GM12878 (cell line): Measurements from ENCODE around the gene SMARCD3. TPM values are rescaled to one million over a fixed set of nuclear protein-coding genes. Genes with fewer than 3 reads are reported as not detected.

Experiments
- ATAC-seq: fragments of 200-7000 bp; cut with Tn5 transposase; 3 replicates; pipeline ENCODE4 v1.9.1; 2020; ENCODE audit warnings: mild to moderate bottlenecking, moderate library complexity
- BruUV-seq: library from RNA; stranded (reverse); fragments of 400-500 nt; replicated peaks from 2 replicates; lab custom pipeline; 2021; lab: Mats Ljungman, UMichigan
- CTCF ChIA-PET: fragments of 300-600 bp; sonication (Branson Sonifier 250); formaldehyde crosslinking; extraction: SDS; loops from one replicate; lab custom pipeline; 2021; ENCODE audit warnings: inconsistent platforms; lab: Yijun Ruan, JAX
- POLR2A ChIA-PET: fragments of 350-600 bp; formaldehyde crosslinking; extraction: SDS; loops from one replicate; lab custom pipeline; 2021; ENCODE audit warnings: inconsistent platforms; lab: Charles Lee
- RAD21 ChIA-PET: fragments of 300-600 bp; sonication (Branson Sonifier 250); formaldehyde crosslinking; loops from one replicate; lab custom pipeline; 2023; ENCODE audit warnings: antibody characterized with exemption; ENCODE audit not compliant: unreplicated experiment; lab: Charles Lee
- SMC1A ChIA-PET: fragments of 300-600 bp; sonication (Branson Sonifier 250); formaldehyde crosslinking; loops from one replicate; lab custom pipeline; 2023; ENCODE audit not compliant: unreplicated experiment, uncharacterized antibody; lab: Charles Lee
- DNase-seq: peaks from one replicate; pipeline ENCODE4 v3.0.0-alpha.2; 2011; ENCODE audit warnings: low read depth, low spot score
- FAIRE-seq: peaks from 3 replicates; lab custom pipeline; 2011; peaks lifted over from hg19 to GRCh38; lab: Jason Lieb, UNC
- H2AFZ ChIP-seq: 2 replicates; pipeline ENCODE4 v1.6.0; 2011; ENCODE audit warnings: low read depth, low read length, control low read depth; ENCODE audit not compliant: control insufficient read depth
- H3K27ac ChIP-seq: 2 replicates; pipeline ENCODE4 v1.5.1; 2011; ENCODE audit warnings: control low read depth; ENCODE audit not compliant: control insufficient read depth, insufficient read depth
- H3K27me3 ChIP-seq, 2 experiments: replicated peaks in 1 of 2; 2 replicates each; pipeline versions ENCODE4 v1.6.0 to v1.6.1; 2011; ENCODE audit warnings: low read length in 1 of 2; ENCODE audit not compliant: control insufficient read depth in 2 of 2, insufficient read depth in 2 of 2
- H3K36me3 ChIP-seq, 2 experiments: 2 replicates each; pipeline ENCODE4 v1.5.1; 2011; ENCODE audit warnings: low read length in 1 of 2; ENCODE audit not compliant: control insufficient read depth in 2 of 2, insufficient read depth in 2 of 2
- H3K4me1 ChIP-seq: 2 replicates; pipeline ENCODE4 v1.6.1; 2011; ENCODE audit warnings: mild to moderate bottlenecking, low read length, moderate library complexity, mixed read lengths; ENCODE audit not compliant: control insufficient read depth, insufficient read depth
- H3K4me2 ChIP-seq: 2 replicates; pipeline ENCODE4 v1.6.0; 2011; ENCODE audit warnings: control low read depth; ENCODE audit not compliant: control insufficient read depth, insufficient read depth
- H3K4me3 ChIP-seq: fragments of 200-600 bp; sonication (generic); 2 replicates; pipeline ENCODE4 v1.5.1; 2016
- H3K79me2 ChIP-seq: 2 replicates; pipeline ENCODE4 v1.6.0; 2011; ENCODE audit warnings: low read length; ENCODE audit not compliant: control insufficient read depth, insufficient read depth
- H3K9ac ChIP-seq: 2 replicates; pipeline ENCODE4 v1.8.0; 2011; ENCODE audit warnings: low read length, control low read depth, mixed read lengths; ENCODE audit not compliant: control insufficient read depth, insufficient read depth
- H3K9me3 ChIP-seq: replicated peaks from 3 replicates; pipeline ENCODE4 v1.5.1; 2011; ENCODE audit warnings: mild to moderate bottlenecking, low read length; ENCODE audit not compliant: control insufficient read depth, insufficient read depth
- H4K20me1 ChIP-seq: 2 replicates; pipeline ENCODE4 v1.6.0; 2011; ENCODE audit not compliant: control insufficient read depth, insufficient read depth
- BCL3 ChIP-seq: IDR thresholded peaks from 2 replicates; pipeline ENCODE4 v1.6.1; 2011; ENCODE audit warnings: borderline replicate concordance, low read depth, mild to moderate bottlenecking, moderate library complexity, low read length; ENCODE audit not compliant: insufficient read depth, poor library complexity, severe bottlenecking
- DPF2 ChIP-seq: fragments of 450-650 bp; IDR thresholded peaks from 2 replicates; pipeline ENCODE4 v1.6.1; 2017; ENCODE audit warnings: mild to moderate bottlenecking
- NBN ChIP-seq: fragments of 450-650 bp; IDR thresholded peaks from 2 replicates; pipeline ENCODE4 v1.6.1; 2016
- POLR2A ChIP-seq: IDR thresholded peaks from 2 replicates; pipeline ENCODE4 v1.6.1; 2011; ENCODE audit warnings: low read depth, mild to moderate bottlenecking, low read length
- POU2F2 ChIP-seq: IDR thresholded peaks from 3 replicates; pipeline ENCODE4 v1.6.1; 2011; ENCODE audit warnings: low read depth, mild to moderate bottlenecking, low read length, borderline replicate concordance
- SMARCA5 ChIP-seq: fragments of 450-650 bp; IDR thresholded peaks from 2 replicates; pipeline ENCODE4 v1.6.1; 2017; ENCODE audit warnings: mild to moderate bottlenecking
- SMC3 ChIP-seq: IDR thresholded peaks from 2 replicates; pipeline ENCODE4 v1.6.1; 2011; ENCODE audit warnings: low read length, improper control_type of control experiment, borderline replicate concordance
- WGBS: methylation state at CpG from one replicate; pipeline ENCODE4 v1.1.6; 2016; ENCODE audit warnings: low lambda C conversion rate; ENCODE audit not compliant: insufficient replicate concordance, insufficient coverage; ENCODE audit errors: missing lambda C conversion rate; 5-methylcytosine and 5-hydroxymethylcytosine counted together
- in situ Hi-C: fragments of 300-500 bp; cut with MboI; formaldehyde crosslinking; loops from 9 replicates; pipeline ENCODE4 v1.14.3; 2018; ENCODE audit warnings: mixed read lengths
- intact Hi-C: fragments of 100-400 bp; cut with micrococcal nuclease; formaldehyde crosslinking; loops from one replicate; pipeline ENCODE4 v1.14.2; 2022; ENCODE audit not compliant: unreplicated experiment
- polyA plus RNA-seq, 11 experiments: library from polyadenylated mRNA; depleted of rRNA in 4 of 11; unstranded in 6 of 11; stranded (reverse) in 5 of 11; fragments of >200 nt; fragmentation: Nextera tagmentation in 4 of 11; fragmentation: Illumina TruSeq in 1 of 11; extraction: Ambion mirVana in 4 of 11; extraction: Trizol in 1 of 11; gene quantifications; 1 replicate in 1 of 11; 2 replicates in 10 of 11; pipeline versions ENCODE4 v1.2.1 to v1.2.3, GENCODE V29; 2011 to 2016; ENCODE audit warnings: inconsistent platforms in 2 of 11, missing spikeins in 2 of 11, low read depth in 1 of 11
- total RNA-seq, 4 experiments: library from RNA; depleted of rRNA in 3 of 4; stranded (reverse); fragments of >200 nt in 3 of 4; fragmentation: Illumina TruSeq in 1 of 4; extraction: Trizol in 1 of 4; gene quantifications; 2 replicates each; pipeline versions ENCODE4 v1.2.1 to v1.2.3, GENCODE V29; 2013 to 2021
- TF ChIP-seq, protein P1 (sequence below): IDR thresholded peaks from 2 replicates; pipeline ENCODE4 v1.6.1; 2012; ENCODE audit warnings: low read depth, low read length, improper control_type of control experiment
- TF ChIP-seq, protein P2 (sequence below): fragments of 450-650 bp; formaldehyde crosslinking; IDR thresholded peaks from 2 replicates; pipeline ENCODE4 v1.5.0; 2022; ENCODE audit warnings: mild to moderate bottlenecking, missing genetic modification characterization

SMARCD3 gene
- total and polyA plus RNA-seq, 10 of the 15 experiments (the other 5 are each of a cell fraction or from before 2014, with no cell fraction given): 0.11 to 1.4 (median 0.16) TPM

GRCh38 chr7:151243045-151243349 lies 5.5 kb downstream of the SMARCD3 start:
- peak overlapping the region; percentile 26; the same call in 1 of the 2 replicates for H3K9ac ChIP-seq
- peaks cover 0 to 3% of the 10 kb centered on the region in 2 experiments; a peak in 2 of 4 replicates for H3K36me3 ChIP-seq
- peak overlapping the region; percentile 53 for H3K4me3 ChIP-seq
- H3K4me1 ChIP-seq: peaks cover 16% of the 10 kb centered on the region
- WGBS: 22% methylated on average over 2 of the region's 2 CpGs
- DNase-seq (no peak), FAIRE-seq (no peak)
- no peak overlapping the region for H3K27ac ChIP-seq
- SMC1A ChIA-PET: interaction anchor here (1.4 to 3.4 kb wide), 5 partner anchors 9 to 119 kb away, joined by 3 to 24 read pairs (median 10); partner anchors contain the start of genes ABCF2 and CHPF2
- CTCF ChIA-PET: interaction anchor here (0.7 to 5.3 kb wide), 11 partner anchors 9 to 223 kb away, joined by 3 to 56 read pairs (median 14); partner anchors contain the start of genes ABCF2 and CHPF2
- peaks cover 11 to 20% of the 10 kb centered on the region in 2 experiments for H3K27me3 ChIP-seq
- no peak for TF ChIP-seq SMARCA5
- TF ChIP-seq POLR2A: 0 out of 2 replicates have a peak, but pooled peaks have one; percentile 19
- TF ChIP-seq, all 136 proteins: peak for 1
- ChIA-PET RAD21 (interaction anchor here (1.1 to 2.6 kb wide), 4 partner anchors 10 to 119 kb away, joined by 4 to 17 read pairs (median 14); partner anchors contain the start of genes ABCF2 and CHPF2), POLR2A (interaction anchor here (1.0 to 1.4 kb wide), 2 partner anchors 8 to 16 kb away, joined by 3 to 4 read pairs; partner anchors contain the start of gene ABCF2)
- peak overlapping the region; percentile 54; the same call in 1 of the 2 replicates for H2AFZ ChIP-seq
- H3K9me3 ChIP-seq: no peaks in the 10 kb centered on the region
- no TSS peak for BruUV-seq
- intact Hi-C loops (loop anchor here (5.0 kb wide), 1 partner anchor 71 kb away; no protein-coding TSS in a partner anchor), in situ Hi-C loops (no loop called here)
- H4K20me1 ChIP-seq: no peaks in the 10 kb centered on the region
- peak overlapping the region; percentile 78 for H3K4me2 ChIP-seq
- no peaks in the 10 kb centered on the region for H3K79me2 ChIP-seq
- ATAC-seq: no peak

- Histone ChIP-seq H3K9ac (no peak overlapping the region), H3K4me1 (peaks cover 16% of the 10 kb centered on the region), H3K79me2 (no peaks in the 10 kb centered on the region), H2AFZ (no peak overlapping the region), H3K9me3 (no peaks in the 10 kb centered on the region), H3K27me3 (peaks cover 11 to 17% of the 10 kb centered on the region in 2 experiments), H3K4me2 (no peak overlapping the region), H3K4me3 (no peak overlapping the region), H3K27ac (no peak overlapping the region), H3K36me3 (peaks cover 0 to 7% of the 10 kb centered on the region in 2 experiments; a peak in 2 of 4 replicates), H4K20me1 (no peaks in the 10 kb centered on the region)
- no TSS peak for BruUV-seq
- WGBS: 72% methylated on average over 18 of the region's 20 CpGs
- intact Hi-C loops: loop anchor here (5.0 kb wide), 1 partner anchor 70 kb away; no protein-coding TSS in a partner anchor
- ChIA-PET SMC1A (interaction anchor here (1.6 to 3.4 kb wide), 4 partner anchors 9 to 119 kb away, joined by 9 to 24 read pairs (median 15); partner anchors contain the start of genes ABCF2 and CHPF2), POLR2A (interaction anchor here (1.0 to 1.4 kb wide), 2 partner anchors 8 to 15 kb away, joined by 3 to 4 read pairs; partner anchors contain the start of gene ABCF2), CTCF (interaction anchor here (0.7 to 5.3 kb wide), 9 partner anchors 9 to 224 kb away, joined by 3 to 56 read pairs (median 19); partner anchors contain the start of genes ABCF2 and CHPF2), RAD21 (interaction anchor here (1.1 to 2.6 kb wide), 3 partner anchors 15 to 118 kb away, joined by 4 to 17 read pairs (median 16); partner anchors contain the start of gene ABCF2)
- DNase-seq (no peak), FAIRE-seq (no peak), ATAC-seq (no peak)
- in situ Hi-C loops: no loop called here
- TF ChIP-seq, protein P1, sequence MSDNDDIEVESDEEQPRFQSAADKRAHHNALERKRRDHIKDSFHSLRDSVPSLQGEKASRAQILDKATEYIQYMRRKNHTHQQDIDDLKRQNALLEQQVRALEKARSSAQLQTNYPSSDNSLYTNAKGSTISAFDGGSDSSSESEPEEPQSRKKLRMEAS: no peak
- TF ChIP-seq BCL3 (no peak), DPF2 (no peak), SMC3 (no peak), POU2F2 (no peak), NBN (no peak)
- TF ChIP-seq, protein P2, sequence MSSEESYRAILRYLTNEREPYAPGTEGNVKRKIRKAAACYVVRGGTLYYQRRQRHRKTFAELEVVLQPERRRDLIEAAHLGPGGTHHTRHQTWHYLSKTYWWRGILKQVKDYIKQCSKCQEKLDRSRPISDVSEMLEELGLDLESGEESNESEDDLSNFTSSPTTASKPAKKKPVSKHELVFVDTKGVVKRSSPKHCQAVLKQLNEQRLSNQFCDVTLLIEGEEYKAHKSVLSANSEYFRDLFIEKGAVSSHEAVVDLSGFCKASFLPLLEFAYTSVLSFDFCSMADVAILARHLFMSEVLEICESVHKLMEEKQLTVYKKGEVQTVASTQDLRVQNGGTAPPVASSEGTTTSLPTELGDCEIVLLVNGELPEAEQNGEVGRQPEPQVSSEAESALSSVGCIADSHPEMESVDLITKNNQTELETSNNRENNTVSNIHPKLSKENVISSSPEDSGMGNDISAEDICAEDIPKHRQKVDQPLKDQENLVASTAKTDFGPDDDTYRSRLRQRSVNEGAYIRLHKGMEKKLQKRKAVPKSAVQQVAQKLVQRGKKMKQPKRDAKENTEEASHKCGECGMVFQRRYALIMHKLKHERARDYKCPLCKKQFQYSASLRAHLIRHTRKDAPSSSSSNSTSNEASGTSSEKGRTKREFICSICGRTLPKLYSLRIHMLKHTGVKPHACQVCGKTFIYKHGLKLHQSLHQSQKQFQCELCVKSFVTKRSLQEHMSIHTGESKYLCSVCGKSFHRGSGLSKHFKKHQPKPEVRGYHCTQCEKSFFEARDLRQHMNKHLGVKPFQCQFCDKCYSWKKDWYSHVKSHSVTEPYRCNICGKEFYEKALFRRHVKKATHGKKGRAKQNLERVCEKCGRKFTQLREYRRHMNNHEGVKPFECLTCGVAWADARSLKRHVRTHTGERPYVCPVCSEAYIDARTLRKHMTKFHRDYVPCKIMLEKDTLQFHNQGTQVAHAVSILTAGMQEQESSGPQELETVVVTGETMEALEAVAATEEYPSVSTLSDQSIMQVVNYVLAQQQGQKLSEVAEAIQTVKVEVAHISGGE (CRISPR knock-in tag): no peak
Measured at GRCh38 chr7:151242159-151243044, 6.1 kb downstream of the SMARCD3 start.
